K562 (cell line): ENCODE results near the gene FRMD7. TPM values are rescaled to one million over a fixed set of nuclear protein-coding genes. Genes with fewer than 3 reads are reported as not detected.

Experiments
- COPS2 ChIP-seq: fragments of 450-650 bp; conservative IDR thresholded peaks from 2 replicates; pipeline ENCODE4 v1.6.1; 2016; ENCODE audit warnings: mild to moderate bottlenecking, moderate library complexity
- EHMT2 ChIP-seq: fragments of 450-650 bp; IDR thresholded peaks from 2 replicates; pipeline ENCODE4 v1.6.1; 2018; ENCODE audit warnings: antibody characterized with exemption
- HNRNPL ChIP-seq: fragments of 200-400 bp; formaldehyde crosslinking; IDR thresholded peaks from 2 replicates; pipeline ENCODE4 v1.6.1; 2017; ENCODE audit warnings: low read depth, mild to moderate bottlenecking, low read length
- KAT7 ChIP-seq: sonication (generic); formaldehyde crosslinking; IDR thresholded peaks from 2 replicates; pipeline ENCODE4 v1.8.0; 2022; ENCODE audit warnings: missing genetic modification reagents, mild to moderate bottlenecking, borderline replicate concordance
- NFATC3 ChIP-seq: fragments of 450-650 bp; IDR thresholded peaks from 2 replicates; pipeline ENCODE4 v1.6.1; 2017; ENCODE audit warnings: mild to moderate bottlenecking
- NFE2L1 ChIP-seq: fragments of 450-650 bp; IDR thresholded peaks from 2 replicates; pipeline ENCODE4 v1.6.1; 2016; ENCODE audit warnings: missing genetic modification characterization, low read depth, mild to moderate bottlenecking, missing compliant biosample characterization, moderate library complexity, borderline replicate concordance
- RBM15 ChIP-seq: fragments of 200-400 bp; formaldehyde crosslinking; IDR thresholded peaks from 2 replicates; pipeline ENCODE4 v1.6.1; 2018; ENCODE audit warnings: mild to moderate bottlenecking, low read length, moderate library complexity; ENCODE audit not compliant: insufficient read depth
- ZNF146 ChIP-seq: IDR thresholded peaks from one replicate; pipeline ENCODE4 v1.6.1; 2018; ENCODE audit warnings: missing compliant biosample characterization; ENCODE audit not compliant: unreplicated experiment
- polyA plus RNA-seq, 8 experiments: library from polyadenylated mRNA; depleted of rRNA in 4 of 8; stranded (reverse) in 5 of 8; unstranded in 3 of 8; fragments of >200 nt; fragmentation: Nextera tagmentation in 2 of 8; fragmentation: Illumina TruSeq in 1 of 8; extraction: Ambion mirVana in 2 of 8; extraction: Trizol in 1 of 8; gene quantifications; 2 replicates each; pipeline versions ENCODE4 v1.2.1 to v1.2.3, GENCODE V29; 2011 to 2014; ENCODE audit warnings: inconsistent platforms in 1 of 8, missing spikeins in 1 of 8
- total RNA-seq, 7 experiments: library from RNA; depleted of rRNA in 6 of 7; stranded (reverse); fragments of >200 nt in 6 of 7; fragmentation: Illumina TruSeq in 2 of 7; extraction: Trizol in 2 of 7; gene quantifications; 2 replicates each; pipeline versions ENCODE4 v1.2.1 to v1.2.3, GENCODE V29; 2011 to 2021; ENCODE audit warnings: low replicate concordance in 1 of 7
- TF ChIP-seq, protein P1 (sequence below), 3 experiments: fragments of 200-800 bp in 1 of 3; sonication (Bioruptor generic) in 1 of 3; sonication (generic) in 1 of 3; formaldehyde crosslinking in 1 of 3; IDR thresholded peaks; 2 replicates each; pipeline versions ENCODE4 v1.6.1 to v1.8.0; 2016 to 2022; ENCODE audit warnings: mild to moderate bottlenecking in 2 of 3, missing compliant biosample characterization in 2 of 3, missing genetic modification characterization in 2 of 3, missing genetic modification reagents in 1 of 3
- TF ChIP-seq, protein P2 (sequence below): sonication (generic); formaldehyde crosslinking; IDR thresholded peaks from 2 replicates; pipeline ENCODE4 v1.8.1; 2023; ENCODE audit warnings: mild to moderate bottlenecking, missing genetic modification reagents
- TF ChIP-seq, protein P3 (sequence below): fragments of 200-600 bp; sonication (generic); IDR thresholded peaks from one replicate; pipeline ENCODE4 v1.6.1; 2012; ENCODE audit warnings: mild to moderate bottlenecking, low read depth, low read length, inconsistent platforms

FRMD7 gene
- total and polyA plus RNA-seq, 9 of the 15 experiments (the other 6 are each of a cell fraction or from before 2014, with no cell fraction given): 0.06 to 0.09 TPM; not detected in 7

DNA sequence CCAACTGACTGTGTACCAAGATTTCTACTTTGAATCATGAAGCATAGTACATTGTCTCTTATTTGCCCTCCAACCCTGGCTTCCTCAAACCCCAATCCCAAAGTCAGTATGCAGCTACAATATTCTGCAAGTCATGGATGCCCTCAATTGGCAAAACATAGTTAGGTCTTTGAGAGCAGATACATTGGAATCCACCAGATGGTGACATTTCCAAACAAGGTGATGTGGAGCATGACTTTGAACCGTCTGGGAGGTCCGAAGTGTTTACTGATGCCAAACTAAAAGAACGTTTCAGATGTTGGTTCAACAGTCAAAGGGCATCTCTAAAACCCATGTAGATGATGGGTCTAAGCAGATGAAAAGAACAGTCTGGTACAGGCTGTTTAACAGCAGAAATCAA is 43.7 kb upstream of the FRMD7 start (continued):
- TF ChIP-seq HNRNPL: no peak
- no peak for TF ChIP-seq KAT7 (CRISPR knock-in tag)
- TF ChIP-seq, protein P1, sequence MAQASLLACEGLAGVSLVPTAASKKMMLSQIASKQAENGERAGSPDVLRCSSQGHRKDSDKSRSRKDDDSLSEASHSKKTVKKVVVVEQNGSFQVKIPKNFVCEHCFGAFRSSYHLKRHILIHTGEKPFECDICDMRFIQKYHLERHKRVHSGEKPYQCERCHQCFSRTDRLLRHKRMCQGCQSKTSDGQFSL (CRISPR knock-in tag; IDR thresholded peaks at IDR 0.05): no peak
- TF ChIP-seq, protein P1 (tag; IDR thresholded peaks at IDR 0.05): no peak
- no peak for TF ChIP-seq EHMT2
- no peak for TF ChIP-seq COPS2
- TF ChIP-seq, protein P2, sequence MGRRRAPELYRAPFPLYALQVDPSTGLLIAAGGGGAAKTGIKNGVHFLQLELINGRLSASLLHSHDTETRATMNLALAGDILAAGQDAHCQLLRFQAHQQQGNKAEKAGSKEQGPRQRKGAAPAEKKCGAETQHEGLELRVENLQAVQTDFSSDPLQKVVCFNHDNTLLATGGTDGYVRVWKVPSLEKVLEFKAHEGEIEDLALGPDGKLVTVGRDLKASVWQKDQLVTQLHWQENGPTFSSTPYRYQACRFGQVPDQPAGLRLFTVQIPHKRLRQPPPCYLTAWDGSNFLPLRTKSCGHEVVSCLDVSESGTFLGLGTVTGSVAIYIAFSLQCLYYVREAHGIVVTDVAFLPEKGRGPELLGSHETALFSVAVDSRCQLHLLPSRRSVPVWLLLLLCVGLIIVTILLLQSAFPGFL (CRISPR knock-in tag): no peak
- peak; percentile 18; the same call in 1 of the 2 replicates for TF ChIP-seq NFE2L1 (tag)
- no peak for TF ChIP-seq RBM15
- TF ChIP-seq, protein P3, sequence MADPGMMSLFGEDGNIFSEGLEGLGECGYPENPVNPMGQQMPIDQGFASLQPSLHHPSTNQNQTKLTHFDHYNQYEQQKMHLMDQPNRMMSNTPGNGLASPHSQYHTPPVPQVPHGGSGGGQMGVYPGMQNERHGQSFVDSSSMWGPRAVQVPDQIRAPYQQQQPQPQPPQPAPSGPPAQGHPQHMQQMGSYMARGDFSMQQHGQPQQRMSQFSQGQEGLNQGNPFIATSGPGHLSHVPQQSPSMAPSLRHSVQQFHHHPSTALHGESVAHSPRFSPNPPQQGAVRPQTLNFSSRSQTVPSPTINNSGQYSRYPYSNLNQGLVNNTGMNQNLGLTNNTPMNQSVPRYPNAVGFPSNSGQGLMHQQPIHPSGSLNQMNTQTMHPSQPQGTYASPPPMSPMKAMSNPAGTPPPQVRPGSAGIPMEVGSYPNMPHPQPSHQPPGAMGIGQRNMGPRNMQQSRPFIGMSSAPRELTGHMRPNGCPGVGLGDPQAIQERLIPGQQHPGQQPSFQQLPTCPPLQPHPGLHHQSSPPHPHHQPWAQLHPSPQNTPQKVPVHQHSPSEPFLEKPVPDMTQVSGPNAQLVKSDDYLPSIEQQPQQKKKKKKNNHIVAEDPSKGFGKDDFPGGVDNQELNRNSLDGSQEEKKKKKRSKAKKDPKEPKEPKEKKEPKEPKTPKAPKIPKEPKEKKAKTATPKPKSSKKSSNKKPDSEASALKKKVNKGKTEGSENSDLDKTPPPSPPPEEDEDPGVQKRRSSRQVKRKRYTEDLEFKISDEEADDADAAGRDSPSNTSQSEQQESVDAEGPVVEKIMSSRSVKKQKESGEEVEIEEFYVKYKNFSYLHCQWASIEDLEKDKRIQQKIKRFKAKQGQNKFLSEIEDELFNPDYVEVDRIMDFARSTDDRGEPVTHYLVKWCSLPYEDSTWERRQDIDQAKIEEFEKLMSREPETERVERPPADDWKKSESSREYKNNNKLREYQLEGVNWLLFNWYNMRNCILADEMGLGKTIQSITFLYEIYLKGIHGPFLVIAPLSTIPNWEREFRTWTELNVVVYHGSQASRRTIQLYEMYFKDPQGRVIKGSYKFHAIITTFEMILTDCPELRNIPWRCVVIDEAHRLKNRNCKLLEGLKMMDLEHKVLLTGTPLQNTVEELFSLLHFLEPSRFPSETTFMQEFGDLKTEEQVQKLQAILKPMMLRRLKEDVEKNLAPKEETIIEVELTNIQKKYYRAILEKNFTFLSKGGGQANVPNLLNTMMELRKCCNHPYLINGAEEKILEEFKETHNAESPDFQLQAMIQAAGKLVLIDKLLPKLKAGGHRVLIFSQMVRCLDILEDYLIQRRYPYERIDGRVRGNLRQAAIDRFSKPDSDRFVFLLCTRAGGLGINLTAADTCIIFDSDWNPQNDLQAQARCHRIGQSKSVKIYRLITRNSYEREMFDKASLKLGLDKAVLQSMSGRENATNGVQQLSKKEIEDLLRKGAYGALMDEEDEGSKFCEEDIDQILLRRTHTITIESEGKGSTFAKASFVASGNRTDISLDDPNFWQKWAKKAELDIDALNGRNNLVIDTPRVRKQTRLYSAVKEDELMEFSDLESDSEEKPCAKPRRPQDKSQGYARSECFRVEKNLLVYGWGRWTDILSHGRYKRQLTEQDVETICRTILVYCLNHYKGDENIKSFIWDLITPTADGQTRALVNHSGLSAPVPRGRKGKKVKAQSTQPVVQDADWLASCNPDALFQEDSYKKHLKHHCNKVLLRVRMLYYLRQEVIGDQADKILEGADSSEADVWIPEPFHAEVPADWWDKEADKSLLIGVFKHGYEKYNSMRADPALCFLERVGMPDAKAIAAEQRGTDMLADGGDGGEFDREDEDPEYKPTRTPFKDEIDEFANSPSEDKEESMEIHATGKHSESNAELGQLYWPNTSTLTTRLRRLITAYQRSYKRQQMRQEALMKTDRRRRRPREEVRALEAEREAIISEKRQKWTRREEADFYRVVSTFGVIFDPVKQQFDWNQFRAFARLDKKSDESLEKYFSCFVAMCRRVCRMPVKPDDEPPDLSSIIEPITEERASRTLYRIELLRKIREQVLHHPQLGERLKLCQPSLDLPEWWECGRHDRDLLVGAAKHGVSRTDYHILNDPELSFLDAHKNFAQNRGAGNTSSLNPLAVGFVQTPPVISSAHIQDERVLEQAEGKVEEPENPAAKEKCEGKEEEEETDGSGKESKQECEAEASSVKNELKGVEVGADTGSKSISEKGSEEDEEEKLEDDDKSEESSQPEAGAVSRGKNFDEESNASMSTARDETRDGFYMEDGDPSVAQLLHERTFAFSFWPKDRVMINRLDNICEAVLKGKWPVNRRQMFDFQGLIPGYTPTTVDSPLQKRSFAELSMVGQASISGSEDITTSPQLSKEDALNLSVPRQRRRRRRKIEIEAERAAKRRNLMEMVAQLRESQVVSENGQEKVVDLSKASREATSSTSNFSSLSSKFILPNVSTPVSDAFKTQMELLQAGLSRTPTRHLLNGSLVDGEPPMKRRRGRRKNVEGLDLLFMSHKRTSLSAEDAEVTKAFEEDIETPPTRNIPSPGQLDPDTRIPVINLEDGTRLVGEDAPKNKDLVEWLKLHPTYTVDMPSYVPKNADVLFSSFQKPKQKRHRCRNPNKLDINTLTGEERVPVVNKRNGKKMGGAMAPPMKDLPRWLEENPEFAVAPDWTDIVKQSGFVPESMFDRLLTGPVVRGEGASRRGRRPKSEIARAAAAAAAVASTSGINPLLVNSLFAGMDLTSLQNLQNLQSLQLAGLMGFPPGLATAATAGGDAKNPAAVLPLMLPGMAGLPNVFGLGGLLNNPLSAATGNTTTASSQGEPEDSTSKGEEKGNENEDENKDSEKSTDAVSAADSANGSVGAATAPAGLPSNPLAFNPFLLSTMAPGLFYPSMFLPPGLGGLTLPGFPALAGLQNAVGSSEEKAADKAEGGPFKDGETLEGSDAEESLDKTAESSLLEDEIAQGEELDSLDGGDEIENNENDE: no peak
- no peak for TF ChIP-seq NFATC3
- TF ChIP-seq ZNF146 (CRISPR knock-in tag): no peak
